ENCODE measurements around the gene CADM1. TPM values are rescaled to one million over a fixed set of nuclear protein-coding genes. Genes with fewer than 3 reads are reported as not detected.
A peak's percentile ranks its signal among the peaks of the same experiment; 100 is the strongest.
"Not testable (repeated sequence)": the region's sequence is repeated elsewhere in the genome, so short reads cannot be mapped to it uniquely, and the experiment has no call there.

Gene CADM1
- total RNA-seq, 1 donor from 2014 or later, result 150 TPM

GRCh38 chr11:115476463-115477286, 27.5 kb downstream of the CADM1 start:
- Mint-ChIP-seq H3K4me1 (ENCODE audit: unreplicated experiment) (peaks cover 21% of the 10 kb centered on the region), H3K4me3 (no peak overlapping the region), H3K27ac (no peak overlapping the region), H3K27me3 (no peaks in the 10 kb centered on the region), H3K36me3 (peaks cover 23% of the 10 kb centered on the region), H3K9me3 (peaks cover 6% of the 10 kb centered on the region)
- TF ChIP-seq CTCF (conservative IDR thresholded peaks at IDR 0.05), result no peak
- DNase-seq (ENCODE audit: extremely low spot score, unreplicated experiment), result no peak

- DNase-seq (ENCODE audit: extremely low spot score, unreplicated experiment), result no peak
- H3K9me3 Mint-ChIP-seq, result no peaks in the 10 kb centered on the region
- no peak for TF ChIP-seq CTCF (conservative IDR thresholded peaks at IDR 0.05)
- peaks cover 15% of the 10 kb centered on the region for H3K36me3 Mint-ChIP-seq
- peaks cover 29% of the 10 kb centered on the region for H3K4me1 Mint-ChIP-seq (ENCODE audit: unreplicated experiment)
- H3K4me3 Mint-ChIP-seq, result no peak overlapping the region
- H3K27me3 Mint-ChIP-seq, result no peaks in the 10 kb centered on the region
- no peak overlapping the region for H3K27ac Mint-ChIP-seq
These were observed 28.7 kb downstream of the CADM1 start for GRCh38 chr11:115475564-115475963.

- H3K9me3 Mint-ChIP-seq; H3K4me3 Mint-ChIP-seq; DNase-seq (ENCODE audit: extremely low spot score, unreplicated experiment); H3K27me3 Mint-ChIP-seq; H3K27ac Mint-ChIP-seq: not testable (repeated sequence)
- peaks cover 12% of the 10 kb centered on the region for H3K36me3 Mint-ChIP-seq
- peaks cover 29% of the 10 kb centered on the region for H3K4me1 Mint-ChIP-seq (ENCODE audit: unreplicated experiment)
These were observed 29.9 kb downstream of the CADM1 start for GRCh38 chr11:115474306-115474705.

DNA sequence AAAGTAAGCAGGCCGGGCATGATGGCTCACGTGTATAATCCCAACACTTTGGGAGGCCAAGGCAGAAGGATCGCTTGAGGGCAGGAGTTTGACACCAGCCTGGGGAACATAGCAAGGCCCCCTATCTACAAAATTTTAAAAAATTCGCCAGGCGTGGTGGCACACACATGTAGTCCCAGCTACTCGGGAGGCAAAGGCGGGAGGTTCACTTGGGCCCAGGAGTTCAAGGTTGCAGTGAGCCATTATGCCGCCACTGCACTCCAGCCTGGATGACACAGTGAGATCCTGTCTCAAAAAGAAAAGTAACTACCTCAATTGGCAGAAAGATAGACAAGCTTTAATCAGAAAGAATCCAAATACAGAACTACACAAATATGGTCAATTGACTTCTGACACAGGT, 31.0 kb downstream of the CADM1 start:
- Mint-ChIP-seq H3K27me3 (no peaks in the 10 kb centered on the region), H3K4me3 (no peak overlapping the region), H3K36me3 (peaks cover 11% of the 10 kb centered on the region), H3K27ac (no peak overlapping the region), H3K9me3 (no peaks in the 10 kb centered on the region), H3K4me1 (ENCODE audit: unreplicated experiment) (peaks cover 29% of the 10 kb centered on the region)
- TF ChIP-seq CTCF (conservative IDR thresholded peaks at IDR 0.05), result no peak
- DNase-seq (ENCODE audit: extremely low spot score, unreplicated experiment), result no peak

DNA sequence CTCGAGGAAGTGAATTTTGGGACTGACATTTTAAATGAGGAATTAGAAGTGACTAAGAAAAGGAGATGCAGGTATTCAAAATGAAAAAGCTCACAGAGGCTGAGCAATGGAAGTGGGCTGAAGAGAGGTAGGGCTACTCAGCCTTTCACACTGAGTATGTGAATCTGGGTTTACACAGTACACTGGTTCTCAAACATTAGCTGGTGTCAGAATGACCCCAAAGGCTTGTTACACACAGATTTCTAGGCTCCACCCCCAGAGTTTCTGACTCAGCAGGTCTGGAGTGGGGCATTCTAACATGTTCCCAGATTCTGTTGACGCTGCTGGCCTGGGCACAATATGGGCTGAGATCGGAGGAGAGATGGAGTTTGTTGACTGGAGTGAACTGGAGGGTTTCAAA, 32.8 kb downstream of the CADM1 start:
- no peak for TF ChIP-seq CTCF (conservative IDR thresholded peaks at IDR 0.05)
- H3K27me3 Mint-ChIP-seq, result no peaks in the 10 kb centered on the region
- no peak overlapping the region for H3K4me3 Mint-ChIP-seq
- H3K9me3 Mint-ChIP-seq, result no peaks in the 10 kb centered on the region
- H3K36me3 Mint-ChIP-seq, result peaks cover 14% of the 10 kb centered on the region
- no peak for DNase-seq (ENCODE audit: extremely low spot score, unreplicated experiment)
- H3K27ac Mint-ChIP-seq, result peak overlapping the region; percentile 20
- peaks cover 15% of the 10 kb centered on the region for H3K4me1 Mint-ChIP-seq (ENCODE audit: unreplicated experiment)

GRCh38 chr11:115470928-115471327, 33.3 kb downstream of the CADM1 start:
- H3K4me3 Mint-ChIP-seq, result no peak overlapping the region
- no peak for TF ChIP-seq CTCF (conservative IDR thresholded peaks at IDR 0.05)
- H3K36me3 Mint-ChIP-seq, result peaks cover 15% of the 10 kb centered on the region
- H3K27ac Mint-ChIP-seq, result no peak overlapping the region
- no peak for DNase-seq (ENCODE audit: extremely low spot score, unreplicated experiment)
- no peaks in the 10 kb centered on the region for H3K27me3 Mint-ChIP-seq
- H3K9me3 Mint-ChIP-seq, result no peaks in the 10 kb centered on the region
- H3K4me1 Mint-ChIP-seq (ENCODE audit: unreplicated experiment), result peaks cover 12% of the 10 kb centered on the region
